HG03159 (cell line): ENCODE results near the gene C1QTNF7.

Experiments used
- ATAC-seq: cut with Tn5 transposase; IDR thresholded peaks from one replicate; pipeline ENCODE4 v1.9.1; 2021; ENCODE audit warnings: mild to moderate bottlenecking, moderate library complexity; ENCODE audit not compliant: unreplicated experiment

The C1QTNF7 gene

GRCh38 chr4:15413010-15413622 is 14.7 kb upstream of the C1QTNF7 start:
- ATAC-seq: no peak

- no peak for ATAC-seq
Measured at GRCh38 chr4:15413623-15414019, 14.2 kb upstream of the C1QTNF7 start.

- no peak for ATAC-seq
Measured at GRCh38 chr4:15414551-15415091, 13.2 kb upstream of the C1QTNF7 start.

GRCh38 chr4:15416357-15417232 is 11.2 kb upstream of the C1QTNF7 start:
- ATAC-seq: no peak

GRCh38 chr4:15417233-15417660 is 10.6 kb upstream of the C1QTNF7 start:
- ATAC-seq: no peak

- no peak for ATAC-seq
Measured at GRCh38 chr4:15418956-15419355, 8.9 kb upstream of the C1QTNF7 start.

- no peak for ATAC-seq
Measured at GRCh38 chr4:15420642-15421041, 7.2 kb upstream of the C1QTNF7 start.

GRCh38 chr4:15423285-15423711 is 4.5 kb upstream of the C1QTNF7 start:
- no peak for ATAC-seq

- no peak for ATAC-seq
Measured at GRCh38 chr4:15425520-15425919, 2.3 kb upstream of the C1QTNF7 start.

- no peak for ATAC-seq
Measured at GRCh38 chr4:15427161-15427560, 672 bp upstream of the C1QTNF7 start.

- ATAC-seq: no peak
Measured at GRCh38 chr4:15428611-15429010, 778 bp downstream of the C1QTNF7 start.

GRCh38 chr4:15434091-15434490 is 6.3 kb downstream of the C1QTNF7 start:
- ATAC-seq: no peak

GRCh38 chr4:15434676-15435075 is 6.8 kb downstream of the C1QTNF7 start:
- ATAC-seq: no peak

- no peak for ATAC-seq
Measured at GRCh38 chr4:15436513-15436912, 8.7 kb downstream of the C1QTNF7 start.

- no peak for ATAC-seq
Measured at GRCh38 chr4:15438939-15439524, 11.2 kb downstream of the C1QTNF7 start.

- no peak for ATAC-seq
Measured at GRCh38 chr4:15443371-15444160, 15.7 kb downstream of the C1QTNF7 start.

GRCh38 chr4:15444276-15444675 is 16.4 kb downstream of the C1QTNF7 start:
- ATAC-seq: no peak

- ATAC-seq: no peak
Measured at GRCh38 chr4:15444879-15445547, 17.2 kb downstream of the C1QTNF7 start.

GRCh38 chr4:15451181-15451865 is 23.5 kb downstream of the C1QTNF7 start:
- ATAC-seq: no peak
